ENCODE measurements around the gene SMIM38. TPM values are rescaled to one million over a fixed set of nuclear protein-coding genes. Genes with fewer than 3 reads are reported as not detected.

Gene SMIM38
- total and polyA plus RNA-seq, 2 donors = 0.09 to 0.24 TPM

DNA sequence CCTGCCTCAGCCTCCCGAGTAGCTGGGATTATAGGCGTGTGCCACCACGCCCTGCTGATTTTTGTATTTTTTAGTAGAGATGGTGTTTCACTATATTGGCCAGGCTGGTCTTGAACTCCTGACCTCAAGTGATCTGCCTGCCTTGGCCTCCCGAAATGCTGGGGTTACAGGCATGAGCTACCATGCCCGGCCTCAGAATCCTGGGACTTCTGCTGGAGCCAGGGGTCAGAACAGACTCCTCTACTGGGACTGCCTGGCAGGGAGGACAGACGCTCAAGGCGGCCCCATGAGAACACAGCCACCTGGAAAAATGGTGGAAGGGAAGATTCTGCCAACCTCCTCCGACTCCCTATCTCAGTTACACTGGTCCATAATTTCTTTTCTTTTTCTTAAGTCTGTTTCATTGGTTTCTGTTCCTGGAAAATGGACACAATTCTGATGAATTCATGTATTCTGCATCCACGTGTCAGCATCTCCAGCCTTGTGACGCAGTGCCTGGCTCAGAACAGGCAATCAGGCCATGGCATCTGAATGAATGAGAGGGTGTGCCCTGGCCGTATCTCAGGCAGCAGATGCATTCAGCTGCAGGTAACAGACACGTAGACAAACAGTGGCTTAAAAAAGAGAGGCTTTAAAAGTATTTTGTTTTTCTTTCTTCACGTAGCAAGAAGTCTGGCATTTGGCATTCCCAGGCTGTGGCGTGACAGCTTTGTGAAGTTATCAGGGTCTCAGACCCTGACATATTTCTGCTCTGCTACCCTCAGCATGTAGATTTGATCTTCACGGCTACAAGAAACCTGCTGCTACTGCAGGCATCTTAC, 4.8 kb downstream of the SMIM38 start:
- H3K27ac ChIP-seq (ENCODE audit: low read depth in 1 of 2, low read length in 1 of 2) = no peak overlapping the region
- 95% methylated on average over 15 of the region's 15 CpGs for WGBS
- no peak for DNase-seq (ENCODE audit: low read depth in 6 of 9, low spot score in 9 of 9)

DNA sequence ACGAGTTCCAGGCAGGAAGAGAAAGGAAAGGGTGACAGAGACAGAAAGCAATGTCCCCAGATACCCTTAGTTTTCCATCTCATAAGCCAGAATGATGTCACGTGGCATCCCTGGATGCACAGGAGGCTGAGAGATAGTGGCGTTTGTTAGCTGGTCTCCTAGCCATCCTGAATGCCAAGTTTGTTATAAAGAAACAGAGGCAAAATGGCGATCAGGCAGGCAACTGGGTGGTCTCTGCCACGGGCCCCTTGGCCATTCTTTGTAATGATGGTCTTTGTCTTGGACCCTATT, 5.3 kb downstream of the SMIM38 start:
- Histone ChIP-seq H3K4me3 (ENCODE audit: low read length in 2 of 2) (no peak overlapping the region), H3K27ac (ENCODE audit: low read depth in 1 of 2, low read length in 1 of 2) (no peak overlapping the region), H3K36me3 (ENCODE audit: control insufficient read depth in 2 of 2, insufficient read depth in 2 of 2, low read length in 1 of 2) (no peaks in the 10 kb centered on the region), H3K9me3 (ENCODE audit: control insufficient read depth in 2 of 2, insufficient read depth in 1 of 2, low read length in 1 of 2) (peaks cover 0 to 3% of the 10 kb centered on the region in 2 donors), H3K4me1 (ENCODE audit: control insufficient read depth in 2 of 2, insufficient read depth in 2 of 2, low read length in 2 of 2) (peaks cover 0 to 8% of the 10 kb centered on the region in 2 donors), H3K27me3 (ENCODE audit: control insufficient read depth in 2 of 2, insufficient read depth in 1 of 2, low read length in 1 of 2) (peaks cover 0 to 30% of the 10 kb centered on the region in 2 donors)
- no peak for DNase-seq (ENCODE audit: low read depth in 6 of 9, low spot score in 9 of 9)
- 87% methylated on average over 5 of the region's 5 CpGs for WGBS

More for the DNA sequence above, 4.8 kb downstream of the SMIM38 start:
- peaks cover 0 to 3% of the 10 kb centered on the region in 2 donors for H3K9me3 ChIP-seq (ENCODE audit: control insufficient read depth in 2 of 2, insufficient read depth in 1 of 2, low read length in 1 of 2)
- peaks cover 0 to 8% of the 10 kb centered on the region in 2 donors for H3K4me1 ChIP-seq (ENCODE audit: control insufficient read depth in 2 of 2, insufficient read depth in 2 of 2, low read length in 2 of 2)
- no peaks in the 10 kb centered on the region for H3K36me3 ChIP-seq (ENCODE audit: control insufficient read depth in 2 of 2, insufficient read depth in 2 of 2, low read length in 1 of 2)
- peaks cover 0 to 32% of the 10 kb centered on the region in 2 donors for H3K27me3 ChIP-seq (ENCODE audit: control insufficient read depth in 2 of 2, insufficient read depth in 1 of 2, low read length in 1 of 2)
- H3K4me3 ChIP-seq (ENCODE audit: low read length in 2 of 2) = no peak overlapping the region

- Histone ChIP-seq H3K9me3 (ENCODE audit: control insufficient read depth in 2 of 2, insufficient read depth in 1 of 2, low read length in 1 of 2) (peaks cover 0 to 3% of the 10 kb centered on the region in 2 donors), H3K36me3 (ENCODE audit: control insufficient read depth in 2 of 2, insufficient read depth in 2 of 2, low read length in 1 of 2) (no peaks in the 10 kb centered on the region), H3K27ac (ENCODE audit: low read depth in 1 of 2, low read length in 1 of 2) (no peak overlapping the region), H3K4me1 (ENCODE audit: control insufficient read depth in 2 of 2, insufficient read depth in 2 of 2, low read length in 2 of 2) (peaks cover 0 to 1% of the 10 kb centered on the region in 2 donors), H3K27me3 (ENCODE audit: control insufficient read depth in 2 of 2, insufficient read depth in 1 of 2, low read length in 1 of 2) (peaks cover 0 to 21% of the 10 kb centered on the region in 2 donors), H3K4me3 (ENCODE audit: low read length in 2 of 2) (no peak overlapping the region)
- DNase-seq (ENCODE audit: low read depth in 6 of 9, low spot score in 9 of 9) = no peak
These were observed 6.8 kb downstream of the SMIM38 start for GRCh38 chr11:69162505-69162904.

DNA sequence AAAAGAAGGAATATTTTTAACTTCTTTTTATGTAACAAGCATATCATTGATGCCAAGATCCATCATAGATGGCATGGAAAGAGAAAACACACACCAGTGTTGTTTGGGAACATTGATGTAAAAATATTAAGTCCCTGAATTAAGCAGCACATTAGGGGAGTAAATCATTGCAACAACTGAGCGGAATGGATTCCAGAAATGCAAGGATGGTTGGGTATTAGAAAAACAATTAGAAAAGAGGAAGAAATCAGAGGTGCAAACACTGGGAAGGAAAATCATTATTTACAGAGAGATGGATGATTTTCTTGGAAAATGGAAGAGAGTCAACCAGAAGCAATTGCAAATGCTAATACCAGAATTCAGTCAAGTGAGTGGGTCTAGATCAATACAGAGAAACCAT, 8.1 kb downstream of the SMIM38 start:
- Histone ChIP-seq H3K36me3 (ENCODE audit: control insufficient read depth in 2 of 2, insufficient read depth in 2 of 2, low read length in 1 of 2) (no peaks in the 10 kb centered on the region), H3K27me3 (ENCODE audit: control insufficient read depth in 2 of 2, insufficient read depth in 1 of 2, low read length in 1 of 2) (peaks cover 0 to 10% of the 10 kb centered on the region in 2 donors), H3K9me3 (ENCODE audit: control insufficient read depth in 2 of 2, insufficient read depth in 1 of 2, low read length in 1 of 2) (peaks cover 0 to 3% of the 10 kb centered on the region in 2 donors), H3K27ac (ENCODE audit: low read depth in 1 of 2, low read length in 1 of 2) (no peak overlapping the region), H3K4me1 (ENCODE audit: control insufficient read depth in 2 of 2, insufficient read depth in 2 of 2, low read length in 2 of 2) (no peaks in the 10 kb centered on the region), H3K4me3 (ENCODE audit: low read length in 2 of 2) (no peak overlapping the region)
- DNase-seq (ENCODE audit: low read depth in 6 of 9, low spot score in 9 of 9) = no peak
- WGBS = 96% methylated on average over 1 of the region's 1 CpG

- H3K27ac ChIP-seq (ENCODE audit: low read depth in 1 of 2, low read length in 1 of 2) = no peak overlapping the region
- DNase-seq (ENCODE audit: low read depth in 6 of 9, low spot score in 9 of 9) = no peak
- 87% methylated on average over 10 of the region's 10 CpGs for WGBS
These were observed 9.1 kb downstream of the SMIM38 start for GRCh38 chr11:69164824-69165223.

DNA sequence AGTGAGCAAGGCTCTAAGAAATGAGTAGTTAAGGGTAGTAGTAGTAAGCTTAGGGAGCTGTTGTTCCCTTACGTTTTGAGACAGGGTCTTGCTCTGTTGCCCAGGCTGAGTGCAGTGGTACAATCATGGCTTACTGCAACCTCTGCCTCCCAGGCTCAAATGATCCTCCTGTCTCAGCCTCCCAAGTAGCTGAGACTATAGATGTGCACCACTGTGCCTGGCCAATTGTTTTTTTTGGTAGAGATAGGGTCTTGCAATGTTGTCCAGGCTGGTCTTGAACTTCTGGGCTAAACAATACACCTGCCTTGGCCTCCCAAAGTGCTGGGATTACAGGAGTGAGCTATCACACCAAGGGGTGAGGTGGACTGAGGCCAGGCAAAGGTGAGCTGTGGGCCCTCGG, 10.0 kb downstream of the SMIM38 start:
- WGBS = 96% methylated on average over 2 of the region's 2 CpGs
- Histone ChIP-seq H3K36me3 (ENCODE audit: control insufficient read depth in 2 of 2, insufficient read depth in 2 of 2, low read length in 1 of 2) (no peaks in the 10 kb centered on the region), H3K9me3 (ENCODE audit: control insufficient read depth in 2 of 2, insufficient read depth in 1 of 2, low read length in 1 of 2) (peaks cover 0 to 3% of the 10 kb centered on the region in 2 donors), H3K27me3 (ENCODE audit: control insufficient read depth in 2 of 2, insufficient read depth in 1 of 2, low read length in 1 of 2) (peaks cover 0 to 8% of the 10 kb centered on the region in 2 donors), H3K27ac (ENCODE audit: low read depth in 1 of 2, low read length in 1 of 2) (no peak overlapping the region), H3K4me3 (ENCODE audit: low read length in 2 of 2) (no peak overlapping the region), H3K4me1 (ENCODE audit: control insufficient read depth in 2 of 2, insufficient read depth in 2 of 2, low read length in 2 of 2) (no peaks in the 10 kb centered on the region)
- DNase-seq (ENCODE audit: low read depth in 6 of 9, low spot score in 9 of 9) = no peak

More at GRCh38 chr11:69164824-69165223, 9.1 kb downstream of the SMIM38 start:
- Histone ChIP-seq H3K4me1 (ENCODE audit: control insufficient read depth in 2 of 2, insufficient read depth in 2 of 2, low read length in 2 of 2) (no peaks in the 10 kb centered on the region), H3K36me3 (ENCODE audit: control insufficient read depth in 2 of 2, insufficient read depth in 2 of 2, low read length in 1 of 2) (no peaks in the 10 kb centered on the region), H3K27me3 (ENCODE audit: control insufficient read depth in 2 of 2, insufficient read depth in 1 of 2, low read length in 1 of 2) (peaks cover 0 to 8% of the 10 kb centered on the region in 2 donors), H3K4me3 (ENCODE audit: low read length in 2 of 2) (no peak overlapping the region), H3K9me3 (ENCODE audit: control insufficient read depth in 2 of 2, insufficient read depth in 1 of 2, low read length in 1 of 2) (peaks cover 0 to 3% of the 10 kb centered on the region in 2 donors)

GRCh38 chr11:69166218-69167115, 10.7 kb downstream of the SMIM38 start:
- H3K4me1 ChIP-seq (ENCODE audit: control insufficient read depth in 2 of 2, insufficient read depth in 2 of 2, low read length in 2 of 2) = no peaks in the 10 kb centered on the region
- peak in 3 of 9 donors; percentile 4 to 23 (median 8) for DNase-seq (ENCODE audit: low read depth in 6 of 9, low spot score in 9 of 9)
- peaks cover 0 to 3% of the 10 kb centered on the region in 2 donors for H3K9me3 ChIP-seq (ENCODE audit: control insufficient read depth in 2 of 2, insufficient read depth in 1 of 2, low read length in 1 of 2)
- no peak overlapping the region for H3K4me3 ChIP-seq (ENCODE audit: low read length in 2 of 2)
- H3K27ac ChIP-seq (ENCODE audit: low read depth in 1 of 2, low read length in 1 of 2) = no peak overlapping the region
- no peaks in the 10 kb centered on the region for H3K36me3 ChIP-seq (ENCODE audit: control insufficient read depth in 2 of 2, insufficient read depth in 2 of 2, low read length in 1 of 2)
- 46% methylated on average over 21 of the region's 21 CpGs for WGBS
- H3K27me3 ChIP-seq (ENCODE audit: control insufficient read depth in 2 of 2, insufficient read depth in 1 of 2, low read length in 1 of 2) = peaks cover 0 to 8% of the 10 kb centered on the region in 2 donors

- no peak for DNase-seq (ENCODE audit: low read depth in 6 of 9, low spot score in 9 of 9)
- no peak overlapping the region for H3K4me3 ChIP-seq (ENCODE audit: low read length in 2 of 2)
- H3K36me3 ChIP-seq (ENCODE audit: control insufficient read depth in 2 of 2, insufficient read depth in 2 of 2, low read length in 1 of 2) = no peaks in the 10 kb centered on the region
- no peak overlapping the region for H3K27ac ChIP-seq (ENCODE audit: low read depth in 1 of 2, low read length in 1 of 2)
- WGBS = 93% methylated on average over 10 of the region's 10 CpGs
- peaks cover 0 to 8% of the 10 kb centered on the region in 2 donors for H3K27me3 ChIP-seq (ENCODE audit: control insufficient read depth in 2 of 2, insufficient read depth in 1 of 2, low read length in 1 of 2)
- no peaks in the 10 kb centered on the region for H3K4me1 ChIP-seq (ENCODE audit: control insufficient read depth in 2 of 2, insufficient read depth in 2 of 2, low read length in 2 of 2)
- H3K9me3 ChIP-seq (ENCODE audit: control insufficient read depth in 2 of 2, insufficient read depth in 1 of 2, low read length in 1 of 2) = peaks cover 0 to 3% of the 10 kb centered on the region in 2 donors
These were observed 11.6 kb downstream of the SMIM38 start for GRCh38 chr11:69167130-69167915.

Measured in thymus (tissue), 11 donors.